GM19467 (cell line): ENCODE measurements around the gene ZNF433.
A peak's percentile ranks its signal among the peaks of the same experiment; 100 is the strongest.
"Not testable (repeated sequence)": the region's sequence is repeated elsewhere in the genome, so short reads cannot be mapped to it uniquely, and the experiment has no call there.

Source experiments
- ATAC-seq: cut with Tn5 transposase; IDR thresholded peaks from one replicate; pipeline ENCODE4 v1.9.1; 2021; ENCODE audit warnings: mild to moderate bottlenecking, moderate library complexity; ENCODE audit not compliant: unreplicated experiment

ZNF433 gene

DNA sequence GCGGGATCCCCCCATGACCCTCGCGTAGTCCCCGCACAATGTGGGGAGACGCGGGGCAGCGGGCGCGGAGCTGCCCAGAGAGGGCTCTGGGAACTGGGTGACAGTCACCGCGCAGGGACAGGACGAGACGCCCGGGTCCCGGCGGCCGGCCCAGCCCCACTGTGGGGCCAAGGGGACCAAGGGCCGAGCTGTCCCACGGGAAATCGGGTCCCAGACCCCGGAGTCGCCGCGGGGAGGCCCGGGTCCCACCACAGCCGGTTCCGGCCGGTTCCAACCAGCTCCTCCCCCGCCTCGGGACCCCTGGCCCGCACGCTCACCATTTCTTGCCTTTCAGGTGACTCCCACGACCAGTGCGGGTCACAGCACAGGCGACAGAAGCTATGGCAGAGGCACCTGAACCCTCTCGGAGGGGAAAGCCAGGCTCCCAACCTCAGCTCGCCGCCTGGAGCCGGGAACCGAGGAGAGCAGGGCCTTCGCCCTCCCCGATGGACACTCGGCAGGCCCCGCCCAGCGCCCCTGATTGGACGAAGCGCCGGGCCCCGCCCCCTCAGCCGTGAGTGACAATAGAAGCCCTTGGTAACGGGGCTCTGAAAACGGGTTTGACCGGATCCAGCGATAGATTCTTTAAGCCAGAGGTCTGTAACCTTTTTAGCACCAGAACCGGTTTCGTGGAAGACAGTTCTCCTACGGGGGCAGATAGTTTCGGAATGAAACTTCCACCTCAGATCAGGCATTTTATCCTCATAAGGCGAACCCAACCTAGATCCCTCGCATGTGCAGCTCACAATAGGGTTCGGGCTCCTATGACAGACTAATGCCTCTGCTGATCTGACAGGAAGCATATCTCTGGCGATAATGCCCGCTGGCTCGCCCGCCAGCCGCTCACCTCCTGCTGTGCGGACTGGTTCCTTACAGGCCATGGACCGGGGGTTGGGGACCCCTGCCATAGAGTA, at the start of gene ZNF433:
Gene ZNF433, minus strand, starts transcription at position 460 of the 953 bp plus-strand sequence. Its CDS starts 140 bp downstream, at position 320.
- peak; percentile 85 for ATAC-seq

DNA sequence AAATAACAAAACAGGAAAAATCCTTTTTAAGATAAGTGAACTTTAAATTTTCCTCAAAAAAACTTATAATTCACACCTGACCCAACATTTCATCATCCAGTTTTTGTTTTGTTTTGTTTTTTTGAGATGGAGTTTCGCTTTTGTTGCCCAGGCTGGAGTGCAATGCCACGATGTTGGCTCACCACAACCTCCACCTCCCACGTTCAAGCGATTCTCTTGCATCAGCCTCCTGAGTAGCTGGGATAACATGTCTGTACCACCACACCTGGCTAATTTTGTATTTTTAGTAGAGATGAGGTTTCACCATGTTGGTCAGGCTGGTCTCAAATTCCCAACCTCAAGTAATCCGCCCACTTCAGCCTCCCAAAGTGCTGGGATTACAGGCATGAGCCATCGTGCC, 47.9 kb upstream of the ZNF433 start:
- ATAC-seq = not testable (repeated sequence)

DNA sequence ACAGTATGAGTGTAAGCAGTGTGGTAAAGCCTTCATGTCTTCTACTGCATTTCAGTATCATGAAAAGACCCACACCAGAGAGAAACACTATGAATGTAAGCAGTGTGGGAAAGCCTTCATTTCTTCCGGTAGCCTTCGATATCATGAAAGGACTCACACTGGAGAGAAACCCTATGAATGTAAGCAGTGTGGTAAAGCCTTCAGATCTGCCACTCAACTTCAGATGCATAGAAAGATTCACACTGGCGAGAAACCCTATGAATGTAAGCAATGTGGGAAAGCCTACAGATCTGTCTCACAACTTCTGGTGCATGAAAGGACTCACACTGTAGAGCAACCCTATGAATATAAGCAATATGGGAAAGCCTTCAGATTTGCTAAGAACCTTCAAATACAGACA, 41.9 kb upstream of the ZNF433 start:
- ATAC-seq = no peak

DNA sequence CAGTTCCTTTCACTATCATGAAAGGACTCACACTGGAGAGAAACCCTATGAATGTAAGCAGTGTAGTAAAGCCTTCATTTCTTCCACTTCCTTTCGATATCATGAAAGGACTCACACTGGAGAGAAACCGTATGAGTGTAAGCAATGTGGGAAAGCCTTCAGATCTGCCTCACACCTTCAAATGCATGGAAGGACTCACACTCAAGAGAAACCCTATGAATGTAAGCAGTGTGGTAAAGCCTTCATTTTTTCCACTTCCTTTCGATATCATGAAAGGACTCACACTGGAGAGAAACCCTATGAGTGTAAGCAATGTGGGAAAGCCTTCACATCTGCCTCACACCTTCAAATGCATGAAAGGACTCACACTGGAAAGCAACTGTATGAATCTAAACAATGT, 40.9 kb upstream of the ZNF433 start:
- not testable (repeated sequence) for ATAC-seq

DNA sequence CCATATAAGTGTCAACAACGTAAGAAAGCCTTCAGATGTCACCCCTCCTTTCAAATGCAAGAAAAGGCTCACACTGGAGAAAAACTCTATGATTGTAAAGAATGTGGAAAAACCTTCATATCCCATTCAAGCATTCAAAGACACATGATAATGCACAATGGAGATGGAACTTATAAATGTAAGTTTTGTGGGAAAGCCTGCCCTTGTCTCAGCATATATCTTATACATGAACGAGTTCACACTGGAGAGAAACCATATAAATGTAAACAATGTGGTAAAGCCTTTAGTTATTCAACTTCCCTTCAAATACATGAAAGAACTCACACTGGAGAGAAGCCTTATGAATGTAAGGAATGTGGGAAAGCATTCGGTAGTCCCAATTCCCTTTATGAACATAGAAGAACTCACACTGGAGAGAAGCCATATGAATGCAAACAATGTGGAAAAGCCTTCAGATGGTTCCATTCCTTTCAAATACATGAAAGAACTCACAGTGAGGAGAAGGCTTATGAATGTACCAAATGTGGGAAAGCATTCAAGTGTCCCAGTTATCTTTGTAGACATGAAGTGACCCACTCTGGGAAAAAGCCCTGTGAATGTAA, 40.2 kb upstream of the ZNF433 start:
- no peak for ATAC-seq

DNA sequence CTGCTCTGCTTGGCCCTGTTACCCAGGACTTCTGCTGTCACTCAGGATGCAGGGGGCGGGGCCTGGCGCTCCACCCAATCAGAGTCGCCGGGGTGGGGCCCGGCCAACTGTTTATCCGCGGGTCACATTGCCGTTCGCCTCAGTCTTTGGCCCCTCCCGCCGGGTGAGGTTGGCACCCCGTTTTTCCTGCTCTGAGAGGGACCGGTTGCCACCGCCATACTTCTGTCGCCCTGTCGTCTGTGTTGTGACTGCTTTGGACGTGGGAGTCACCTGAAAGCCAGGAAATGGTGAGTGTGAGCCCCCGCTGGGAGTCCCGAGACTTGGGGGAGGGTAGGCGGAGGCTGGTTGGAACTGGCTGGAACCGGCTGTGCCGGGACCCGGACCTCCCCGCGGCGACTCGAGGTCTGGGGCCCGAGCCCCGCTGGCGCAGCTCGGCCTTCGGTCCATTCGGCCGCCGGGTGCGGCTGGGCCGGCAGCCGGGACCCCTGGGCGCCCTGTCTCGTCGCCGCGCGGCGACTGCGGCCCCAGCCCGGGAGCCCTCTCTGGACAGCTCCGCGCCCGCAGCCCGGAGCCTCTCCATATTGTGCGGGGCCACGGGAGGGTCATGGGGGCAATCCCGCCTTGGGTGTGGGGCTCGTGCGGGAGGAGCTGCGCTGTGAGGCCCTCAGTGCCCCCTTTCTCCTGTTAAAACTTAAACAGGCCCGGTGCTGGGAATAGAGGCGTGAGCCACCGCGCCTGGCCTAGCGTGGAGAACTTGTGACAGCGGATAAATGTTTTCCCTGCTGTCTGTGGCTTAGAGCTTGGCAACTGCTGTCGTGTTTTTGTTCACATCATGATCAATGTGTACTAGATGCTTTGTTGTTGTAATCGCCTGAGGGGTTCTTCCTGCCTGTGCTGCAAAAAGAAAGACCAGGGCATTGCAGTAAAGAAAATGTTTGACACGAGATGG, 29.4 kb upstream of the ZNF433 start, which contains the start of gene ZNF844:
Gene ZNF844, plus strand, starts transcription at position 142 of the 949 bp plus-strand sequence. Its CDS starts 143 bp downstream, at position 285.
- ATAC-seq = peak; percentile 64

DNA sequence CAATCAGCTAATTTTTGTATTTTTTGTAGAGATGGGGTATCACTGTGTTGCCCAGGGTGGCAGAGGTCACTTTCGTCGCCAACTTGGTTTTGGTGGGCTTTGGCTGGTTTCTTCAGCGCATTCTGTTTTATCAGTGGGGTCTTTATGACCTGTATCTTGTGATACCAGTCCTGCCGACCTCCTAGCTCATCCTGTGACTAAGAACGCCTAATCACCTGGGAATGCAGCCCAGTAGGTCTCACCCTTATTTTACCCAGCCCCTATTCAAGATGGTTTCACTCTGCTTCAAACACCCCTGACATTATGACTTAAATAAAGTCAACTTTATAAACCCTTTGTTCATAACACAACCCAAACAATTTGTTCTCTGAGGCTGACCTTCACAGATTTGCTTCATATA, 20.3 kb upstream of the ZNF433 start:
- ATAC-seq = no peak

DNA sequence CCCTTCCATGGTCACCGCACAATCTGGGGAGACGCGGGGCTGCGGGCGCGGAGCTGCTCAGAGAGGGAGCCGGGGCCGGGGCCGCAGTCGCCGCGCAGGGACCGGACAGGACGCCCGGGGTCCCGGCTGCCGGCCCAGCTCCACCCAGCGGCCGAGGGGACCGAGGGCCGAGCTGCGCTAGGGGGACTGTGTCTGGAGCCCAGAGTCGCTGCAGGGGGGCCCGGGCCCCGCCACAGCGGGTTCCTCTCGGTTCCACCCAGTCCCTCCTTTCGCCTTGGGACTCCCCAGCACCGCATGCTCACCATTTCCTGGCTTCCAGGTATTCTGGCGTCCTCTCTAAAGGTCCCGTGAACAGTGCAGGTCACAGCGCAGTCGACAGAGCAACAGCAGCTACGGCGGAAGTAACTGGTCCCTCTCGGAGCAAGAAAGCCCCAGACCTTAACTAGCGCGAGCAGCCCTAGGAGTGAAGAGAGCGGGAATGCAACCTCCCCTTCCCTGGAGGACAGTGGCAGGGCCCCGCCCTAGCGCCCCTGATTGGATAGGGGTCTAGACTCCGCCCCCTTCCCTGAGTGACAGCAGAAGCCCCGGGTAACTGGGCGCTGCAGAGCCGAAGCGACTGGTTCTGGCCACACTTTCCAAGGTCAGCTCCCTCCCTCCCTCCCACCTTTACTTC, 17.2 kb upstream of the ZNF433 start, which contains the start of gene ZNF878:
Gene ZNF878, minus strand, starts transcription at position 465 of the 673 bp plus-strand sequence. Its CDS starts 160 bp downstream, at position 305.
- peak; percentile 75 for ATAC-seq

DNA sequence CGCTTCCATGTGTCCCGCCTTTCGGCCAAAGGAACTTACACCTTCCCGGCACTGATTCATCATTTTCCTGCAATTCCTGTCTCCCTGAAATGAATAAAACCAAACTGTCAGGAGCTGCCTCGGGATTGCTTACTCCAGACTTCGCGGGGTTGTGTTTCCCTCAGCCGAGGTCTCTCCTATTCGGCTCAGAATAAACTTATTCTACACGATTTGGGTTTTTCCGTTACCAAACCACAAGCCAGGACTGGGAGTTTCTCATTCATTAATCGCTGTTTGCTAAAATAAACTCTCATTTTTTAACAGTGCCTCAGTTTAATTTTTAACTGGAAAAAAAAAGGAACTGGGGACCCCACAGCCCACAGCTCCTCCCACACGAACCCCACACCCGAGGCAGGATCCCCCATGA, 16.6 kb upstream of the ZNF433 start:
- ATAC-seq = peak; percentile 12

DNA sequence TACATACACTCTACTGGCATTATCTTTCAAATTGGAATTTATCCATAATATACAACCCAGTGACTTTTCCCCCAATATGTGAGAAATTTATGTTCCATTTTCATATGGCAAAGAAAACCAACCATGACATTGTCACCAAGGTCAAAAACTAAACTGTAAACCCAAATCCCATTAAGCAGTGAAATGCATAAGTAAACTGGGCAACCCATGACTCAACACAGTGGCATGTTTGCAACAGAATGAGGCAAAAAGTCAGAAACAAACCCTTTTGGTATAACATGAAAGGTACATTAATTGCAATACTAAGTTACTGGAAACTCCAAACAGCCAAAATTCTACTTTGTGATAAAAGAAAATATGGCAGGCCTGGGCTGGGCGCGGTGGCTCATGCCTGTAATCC, 12.4 kb upstream of the ZNF433 start:
- ATAC-seq = no peak

DNA sequence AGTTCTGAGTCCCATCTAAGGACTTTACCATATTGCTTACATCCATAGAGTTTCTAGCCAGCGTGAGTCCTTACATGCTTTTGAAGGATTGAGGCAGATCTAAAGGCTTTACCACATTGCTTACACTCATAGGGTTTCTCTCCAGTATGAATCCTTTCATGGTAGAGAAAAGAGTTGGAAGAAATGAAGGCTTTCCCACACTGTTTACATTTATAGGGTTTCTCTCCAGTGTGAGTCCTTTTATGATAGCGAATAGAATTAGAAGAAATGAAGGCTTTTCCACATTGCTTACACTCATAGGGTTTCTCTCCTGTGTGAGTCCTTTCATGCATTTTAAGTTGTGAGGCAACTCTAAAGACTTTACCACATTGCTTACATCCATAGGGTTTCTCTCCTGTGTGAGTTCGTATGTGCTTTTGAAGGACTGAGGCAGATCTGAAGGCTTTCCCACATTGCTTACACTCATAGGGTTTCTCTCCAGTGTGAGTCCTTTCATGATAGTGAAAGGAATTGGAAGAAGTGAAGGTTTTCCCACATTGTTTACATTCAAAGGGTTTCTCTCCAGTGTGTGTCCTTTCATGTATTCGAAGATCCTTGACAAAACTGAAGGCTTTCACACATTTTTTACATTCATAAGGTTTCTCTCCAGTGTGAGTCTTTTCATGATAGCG, 8.4 kb upstream of the ZNF433 start:
- no peak for ATAC-seq

DNA sequence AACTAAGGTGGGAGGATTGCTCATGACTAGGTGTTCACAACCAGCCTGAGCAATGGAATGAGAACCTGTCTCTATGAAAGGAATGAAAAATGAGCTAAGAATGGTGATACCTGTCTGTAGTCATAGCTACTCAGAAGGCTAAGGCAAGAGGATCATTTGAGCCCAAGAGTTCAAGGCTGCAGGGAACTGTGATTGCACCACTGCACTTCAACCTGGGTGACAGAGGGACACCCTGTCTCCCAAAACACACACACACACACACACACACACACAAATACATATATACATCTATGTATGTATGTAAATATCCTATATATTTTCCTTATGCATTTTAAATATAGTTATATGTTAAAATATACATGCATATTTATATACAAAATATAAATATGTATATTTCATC, 7.4 kb upstream of the ZNF433 start:
- no peak for ATAC-seq

DNA sequence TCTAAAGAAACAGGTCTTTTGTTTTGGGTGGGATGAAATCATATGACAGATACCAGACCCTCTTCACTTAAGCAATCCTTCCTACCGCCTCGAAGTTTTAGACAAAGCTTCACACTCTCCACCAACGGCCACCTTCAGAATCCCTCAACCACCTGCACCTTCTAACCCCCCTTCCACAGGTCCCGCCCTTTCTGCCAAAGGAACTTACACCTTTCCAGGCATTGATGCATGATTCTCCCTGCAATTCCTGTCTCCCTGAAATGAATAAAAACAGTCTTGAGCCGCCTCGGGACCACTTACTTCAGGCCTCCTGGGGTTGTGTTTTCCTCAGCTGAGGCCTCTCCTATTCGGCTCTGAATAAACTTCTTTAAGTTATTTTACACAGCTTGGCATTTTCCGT, 859 bp downstream of the ZNF433 start:
- ATAC-seq = no peak

DNA sequence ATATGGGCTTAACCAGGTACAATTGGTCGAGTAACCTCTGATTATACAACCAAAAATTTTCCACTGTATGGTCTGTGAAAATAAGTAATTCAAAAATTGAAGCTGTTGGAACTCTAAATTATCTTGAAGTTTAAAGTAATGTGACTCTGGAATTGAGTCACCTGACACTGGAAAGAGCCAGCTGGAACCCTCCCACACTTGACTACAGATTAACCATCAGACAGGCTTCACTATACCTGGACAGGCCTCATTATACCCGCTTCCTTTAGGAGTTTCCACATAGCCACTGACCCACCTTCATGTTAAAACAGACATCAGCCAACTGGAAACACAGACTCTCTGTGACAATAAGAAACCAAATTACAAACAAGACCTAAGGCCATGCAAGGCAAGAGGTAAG, 1.3 kb downstream of the ZNF433 start:
- ATAC-seq = no peak

DNA sequence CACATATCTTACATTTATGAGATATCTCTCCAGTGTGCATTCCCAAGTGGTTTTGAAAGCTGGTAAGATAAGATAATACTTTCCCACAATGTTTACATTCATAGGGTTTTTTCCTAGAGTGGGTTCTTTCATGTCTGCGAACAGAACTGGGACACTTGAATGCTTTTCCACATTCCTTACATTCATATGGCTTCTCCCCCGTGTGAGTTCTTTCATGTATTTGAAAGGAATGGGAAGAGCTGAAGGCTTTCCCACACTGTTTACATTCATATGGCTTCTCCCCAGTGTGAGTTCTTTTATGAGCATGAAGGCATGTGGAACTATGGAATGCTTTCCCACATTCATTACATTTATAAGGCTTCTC, 19.7 kb downstream of the ZNF433 start:
- no peak for ATAC-seq

DNA sequence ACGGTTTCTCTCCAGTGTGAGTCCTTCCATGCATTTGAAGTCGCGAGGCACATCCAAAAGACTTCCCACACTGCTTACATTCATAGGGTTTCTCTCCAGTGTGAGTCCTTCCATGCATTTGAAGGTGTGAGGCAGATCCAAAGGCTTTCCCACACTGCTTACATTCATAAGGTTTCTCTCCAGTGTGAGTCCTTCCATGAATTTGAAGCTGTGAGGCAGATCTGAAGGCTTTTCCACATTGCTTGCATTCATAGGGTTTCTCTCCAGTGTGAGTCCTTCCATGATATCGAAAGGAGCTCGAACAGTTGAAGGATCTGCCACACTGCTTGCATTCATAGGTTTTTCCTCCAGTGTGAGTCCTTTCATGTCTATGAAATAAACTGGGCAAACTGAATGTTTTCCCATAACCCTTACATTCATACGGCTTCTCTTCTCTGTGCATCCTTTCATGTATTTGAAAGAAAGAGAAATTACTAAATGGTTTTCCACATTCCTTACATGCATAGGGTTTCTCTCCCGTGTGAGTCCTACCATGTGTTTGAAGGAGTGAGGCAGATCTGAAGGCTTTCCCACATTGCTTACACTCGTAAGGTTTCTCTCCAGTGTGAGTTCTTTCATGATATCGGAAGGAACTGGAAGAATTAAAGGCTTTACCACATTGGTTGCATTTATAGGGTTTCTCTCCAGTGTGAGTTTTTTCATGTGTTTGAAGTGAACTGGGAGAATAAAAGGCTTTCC, 20.3 kb downstream of the ZNF433 start:
- ATAC-seq = no peak

DNA sequence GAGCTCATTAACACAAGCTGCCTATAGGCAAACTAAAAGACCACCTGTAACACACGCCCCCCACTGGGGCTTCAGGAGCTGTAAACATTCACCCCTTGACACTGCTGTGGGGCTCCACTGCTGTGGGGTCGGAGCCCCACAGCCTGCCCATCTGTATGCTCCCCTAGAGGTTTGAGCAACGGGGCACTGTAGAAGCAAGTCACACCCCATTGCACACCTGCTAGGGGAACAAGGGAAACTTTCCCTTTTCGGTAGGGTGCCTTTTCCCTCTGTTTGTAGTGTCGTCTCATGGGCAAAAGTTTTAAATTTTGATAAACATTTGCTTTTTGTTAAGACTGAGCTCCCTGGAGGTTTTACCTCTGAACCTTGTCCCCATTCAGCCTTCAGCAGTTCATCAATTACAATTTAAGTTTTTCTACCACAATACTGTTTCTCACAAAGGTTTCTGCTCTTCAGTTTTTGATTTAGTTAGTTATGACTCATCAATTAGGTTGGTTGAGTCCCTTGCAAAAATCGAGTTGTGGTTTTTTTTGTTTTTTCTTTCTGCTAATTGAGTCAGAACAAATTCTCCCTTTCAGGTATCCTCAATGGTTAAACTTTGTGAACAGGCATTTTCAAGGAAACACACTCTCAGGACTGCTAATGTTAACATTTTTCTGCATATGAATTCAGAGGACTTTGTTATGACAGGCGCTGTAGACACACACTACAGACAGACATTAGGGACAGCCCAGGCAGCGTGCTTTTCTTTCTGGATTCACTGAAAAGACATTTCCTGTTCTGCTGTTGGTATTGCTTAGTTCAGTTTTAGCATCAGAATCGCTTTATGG, 35.1 kb downstream of the ZNF433 start:
- peak; percentile 67 for ATAC-seq

DNA sequence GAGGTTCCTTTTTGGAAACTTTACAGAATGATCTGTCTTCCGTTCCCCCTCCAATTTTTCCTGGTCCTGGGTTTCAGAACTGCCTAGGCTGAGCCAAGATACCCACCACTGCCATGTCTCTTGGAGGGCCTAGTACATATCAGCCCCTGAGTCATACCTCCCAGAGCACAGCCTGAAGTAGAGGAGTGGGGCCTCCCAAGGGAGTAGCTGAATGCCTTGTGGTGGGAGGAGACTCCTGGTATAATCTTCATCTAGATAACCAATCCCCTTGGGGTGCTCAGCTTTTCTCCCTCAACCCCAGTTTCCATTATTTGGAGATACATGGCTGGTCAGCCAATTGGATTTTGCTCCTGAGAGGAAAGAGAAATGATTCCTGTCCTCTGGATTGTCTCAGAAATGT, 40.3 kb downstream of the ZNF433 start:
- no peak for ATAC-seq
